IMR-90 (cell line): Measurements from ENCODE around the gene HYAL1.

Source experiments
- BHLHE40 ChIP-seq: fragments of 150-350 bp; IDR thresholded peaks from 2 replicates; pipeline ENCODE4 v1.6.1; 2016; ENCODE audit warnings: mild to moderate bottlenecking, low read depth, low read length
- CEBPB ChIP-seq: IDR thresholded peaks from 2 replicates; pipeline ENCODE4 v1.6.1; 2012; ENCODE audit warnings: low read depth, low read length, improper control_type of control experiment
- FOS ChIP-seq: fragments of 150-350 bp; IDR thresholded peaks from 2 replicates; pipeline ENCODE4 v1.6.1; 2016; ENCODE audit warnings: low read depth, low read length
- MXI1 ChIP-seq: IDR thresholded peaks from 2 replicates; pipeline ENCODE4 v1.6.1; 2012; ENCODE audit warnings: low read depth, mild to moderate bottlenecking, low read length, moderate library complexity, borderline replicate concordance
- POLR2A ChIP-seq: IDR thresholded peaks from 2 replicates; pipeline ENCODE4 v1.6.1; 2012; ENCODE audit warnings: mild to moderate bottlenecking, low read depth, low read length
- RCOR1 ChIP-seq: IDR thresholded peaks from 2 replicates; pipeline ENCODE4 v1.6.1; 2012; ENCODE audit warnings: mild to moderate bottlenecking, low read length, improper control_type of control experiment; ENCODE audit not compliant: insufficient replicate concordance
- RFX5 ChIP-seq: IDR thresholded peaks from 2 replicates; pipeline ENCODE4 v1.8.0; 2012; ENCODE audit warnings: low read depth, mild to moderate bottlenecking, low read length, moderate library complexity
- TF ChIP-seq, protein P1 (sequence below): conservative IDR thresholded peaks from 2 replicates; pipeline ENCODE4 v1.5.1; 2012; ENCODE audit warnings: mild to moderate bottlenecking, low read depth, low read length, improper control_type of control experiment
- TF ChIP-seq, protein P2 (sequence below): fragments of 150-350 bp; IDR thresholded peaks from 2 replicates; pipeline ENCODE4 v1.6.1; 2016; ENCODE audit warnings: low read depth, mild to moderate bottlenecking, low read length, moderate library complexity, borderline replicate concordance

GRCh38 chr3:50325113-50325480, 21.7 kb upstream of the HYAL1 start:
- TF ChIP-seq MXI1 = no peak
- TF ChIP-seq, protein P1, sequence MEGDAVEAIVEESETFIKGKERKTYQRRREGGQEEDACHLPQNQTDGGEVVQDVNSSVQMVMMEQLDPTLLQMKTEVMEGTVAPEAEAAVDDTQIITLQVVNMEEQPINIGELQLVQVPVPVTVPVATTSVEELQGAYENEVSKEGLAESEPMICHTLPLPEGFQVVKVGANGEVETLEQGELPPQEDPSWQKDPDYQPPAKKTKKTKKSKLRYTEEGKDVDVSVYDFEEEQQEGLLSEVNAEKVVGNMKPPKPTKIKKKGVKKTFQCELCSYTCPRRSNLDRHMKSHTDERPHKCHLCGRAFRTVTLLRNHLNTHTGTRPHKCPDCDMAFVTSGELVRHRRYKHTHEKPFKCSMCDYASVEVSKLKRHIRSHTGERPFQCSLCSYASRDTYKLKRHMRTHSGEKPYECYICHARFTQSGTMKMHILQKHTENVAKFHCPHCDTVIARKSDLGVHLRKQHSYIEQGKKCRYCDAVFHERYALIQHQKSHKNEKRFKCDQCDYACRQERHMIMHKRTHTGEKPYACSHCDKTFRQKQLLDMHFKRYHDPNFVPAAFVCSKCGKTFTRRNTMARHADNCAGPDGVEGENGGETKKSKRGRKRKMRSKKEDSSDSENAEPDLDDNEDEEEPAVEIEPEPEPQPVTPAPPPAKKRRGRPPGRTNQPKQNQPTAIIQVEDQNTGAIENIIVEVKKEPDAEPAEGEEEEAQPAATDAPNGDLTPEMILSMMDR = no peak
- TF ChIP-seq RFX5 = no peak
- TF ChIP-seq POLR2A = no peak
- TF ChIP-seq, protein P2, sequence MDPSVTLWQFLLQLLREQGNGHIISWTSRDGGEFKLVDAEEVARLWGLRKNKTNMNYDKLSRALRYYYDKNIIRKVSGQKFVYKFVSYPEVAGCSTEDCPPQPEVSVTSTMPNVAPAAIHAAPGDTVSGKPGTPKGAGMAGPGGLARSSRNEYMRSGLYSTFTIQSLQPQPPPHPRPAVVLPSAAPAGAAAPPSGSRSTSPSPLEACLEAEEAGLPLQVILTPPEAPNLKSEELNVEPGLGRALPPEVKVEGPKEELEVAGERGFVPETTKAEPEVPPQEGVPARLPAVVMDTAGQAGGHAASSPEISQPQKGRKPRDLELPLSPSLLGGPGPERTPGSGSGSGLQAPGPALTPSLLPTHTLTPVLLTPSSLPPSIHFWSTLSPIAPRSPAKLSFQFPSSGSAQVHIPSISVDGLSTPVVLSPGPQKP = no peak
- TF ChIP-seq CEBPB = no peak
- TF ChIP-seq FOS = no peak
- no peak for TF ChIP-seq BHLHE40
- no peak for TF ChIP-seq RCOR1
